Gastrocnemius medialis (tissue), 4 donors: ENCODE data around the gene CAPZB.

Experiments
- POLR2A ChIP-seq, 2 donors: fragments of 450-650 bp; IDR thresholded peaks; one replicate each; pipeline ENCODE4 v1.6.1; 2017; ENCODE audit warnings: antibody characterized with exemption in 2 of 2, mild to moderate bottlenecking in 2 of 2, moderate library complexity in 2 of 2
- TF ChIP-seq, protein P1 (sequence below), 5 experiments: fragments of 450-650 bp in 3 of 5; fragments of 200-600 bp in 2 of 5; sonication (generic) in 2 of 5; IDR thresholded peaks in 4 of 5; conservative IDR thresholded peaks in 1 of 5; 1 replicate in 4 of 5; 2 replicates in 1 of 5; pipeline ENCODE4 v1.5.1; 2016 to 2019; ENCODE audit warnings: antibody characterized with exemption in 5 of 5, mild to moderate bottlenecking in 3 of 5, moderate library complexity in 3 of 5

DNA sequence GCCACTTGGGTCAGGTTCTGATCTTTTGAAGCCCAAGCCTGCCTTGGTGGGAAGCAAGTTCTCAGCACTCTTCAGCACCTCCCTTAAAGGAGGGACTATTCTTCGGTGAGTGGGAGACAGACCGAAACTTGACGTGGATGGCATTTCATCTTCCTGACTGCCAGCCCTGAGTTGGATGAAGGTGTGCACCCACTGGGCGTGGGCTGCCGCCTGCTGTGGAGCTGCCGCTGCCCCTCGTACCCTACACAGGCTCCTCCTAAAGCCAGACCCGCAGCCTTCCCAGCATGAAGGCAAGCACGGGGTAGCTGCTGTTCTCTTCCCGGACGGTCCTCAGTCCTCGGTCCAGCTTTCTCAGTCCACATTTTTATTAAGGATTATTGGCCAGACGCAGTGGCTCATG lies 89.1 kb downstream of the CAPZB start:
- TF ChIP-seq, protein P1, sequence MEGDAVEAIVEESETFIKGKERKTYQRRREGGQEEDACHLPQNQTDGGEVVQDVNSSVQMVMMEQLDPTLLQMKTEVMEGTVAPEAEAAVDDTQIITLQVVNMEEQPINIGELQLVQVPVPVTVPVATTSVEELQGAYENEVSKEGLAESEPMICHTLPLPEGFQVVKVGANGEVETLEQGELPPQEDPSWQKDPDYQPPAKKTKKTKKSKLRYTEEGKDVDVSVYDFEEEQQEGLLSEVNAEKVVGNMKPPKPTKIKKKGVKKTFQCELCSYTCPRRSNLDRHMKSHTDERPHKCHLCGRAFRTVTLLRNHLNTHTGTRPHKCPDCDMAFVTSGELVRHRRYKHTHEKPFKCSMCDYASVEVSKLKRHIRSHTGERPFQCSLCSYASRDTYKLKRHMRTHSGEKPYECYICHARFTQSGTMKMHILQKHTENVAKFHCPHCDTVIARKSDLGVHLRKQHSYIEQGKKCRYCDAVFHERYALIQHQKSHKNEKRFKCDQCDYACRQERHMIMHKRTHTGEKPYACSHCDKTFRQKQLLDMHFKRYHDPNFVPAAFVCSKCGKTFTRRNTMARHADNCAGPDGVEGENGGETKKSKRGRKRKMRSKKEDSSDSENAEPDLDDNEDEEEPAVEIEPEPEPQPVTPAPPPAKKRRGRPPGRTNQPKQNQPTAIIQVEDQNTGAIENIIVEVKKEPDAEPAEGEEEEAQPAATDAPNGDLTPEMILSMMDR (IDR thresholded peaks at IDR 0.05 in 4 of 5, conservative IDR thresholded peaks at IDR 0.05 in 1 of 5), result no peak
- TF ChIP-seq POLR2A (IDR thresholded peaks at IDR 0.05), result no peak
